Keratinocyte (primary cell): ENCODE measurements around the gene ATG4B. TPM values are rescaled to one million over a fixed set of nuclear protein-coding genes. Genes with fewer than 3 reads are reported as not detected.

Source experiments
- DNase-seq: peaks from one replicate; pipeline ENCODE4 v3.0.0-alpha.2; 2011; ENCODE audit warnings: low read depth, missing footprints, low spot score
- FAIRE-seq: peaks from 2 replicates; lab custom pipeline; 2011; peaks lifted over from hg19 to GRCh38; lab: Jason Lieb, UNC
- H2AFZ ChIP-seq: 2 replicates; pipeline ENCODE4 v1.6.0; 2012; ENCODE audit warnings: low read length, control low read depth, inconsistent platforms; ENCODE audit not compliant: control insufficient read depth
- H3K27ac ChIP-seq: 2 replicates; pipeline ENCODE4 v1.5.1; 2011; ENCODE audit warnings: low read length; ENCODE audit not compliant: control insufficient read depth, insufficient read depth
- H3K27me3 ChIP-seq: 3 replicates; pipeline ENCODE4 v1.6.0; 2011; ENCODE audit warnings: low read length; ENCODE audit not compliant: control insufficient read depth, insufficient read depth; ENCODE audit errors: extremely low read depth
- H3K36me3 ChIP-seq, 2 experiments: 2 replicates in 1 of 2; 3 replicates in 1 of 2; pipeline ENCODE4 v1.5.1; 2011; ENCODE audit warnings: low read length in 2 of 2, mild to moderate bottlenecking in 1 of 2; ENCODE audit not compliant: control insufficient read depth in 2 of 2, insufficient read depth in 2 of 2; ENCODE audit errors: extremely low read depth in 1 of 2
- H3K4me1 ChIP-seq: 3 replicates; pipeline ENCODE4 v1.5.1; 2011; ENCODE audit warnings: low read length; ENCODE audit not compliant: control insufficient read depth, insufficient read depth; ENCODE audit errors: extremely low read depth
- H3K4me2 ChIP-seq: 3 replicates; pipeline ENCODE4 v1.6.0; 2011; ENCODE audit warnings: low read depth, low read length; ENCODE audit not compliant: control insufficient read depth, insufficient read depth; ENCODE audit errors: extremely low read depth
- H3K4me3 ChIP-seq, 3 experiments: fragments of 200-600 bp in 1 of 3; sonication (generic) in 1 of 3; 2 replicates in 2 of 3; 3 replicates in 1 of 3; pipeline ENCODE4 v1.5.1; 2011 to 2016; ENCODE audit warnings: low read length in 3 of 3, mild to moderate bottlenecking in 3 of 3, control low read depth in 2 of 3, inconsistent platforms in 1 of 3, low read depth in 1 of 3, mixed read lengths in 1 of 3, mixed run types in 1 of 3, moderate library complexity in 1 of 3; ENCODE audit not compliant: control insufficient read depth in 2 of 3, insufficient read depth in 2 of 3; ENCODE audit errors: extremely low read depth in 1 of 3
- H3K79me2 ChIP-seq: 2 replicates; pipeline ENCODE4 v1.6.0; 2012; ENCODE audit warnings: low read length; ENCODE audit not compliant: control insufficient read depth, insufficient read depth
- H3K9ac ChIP-seq: 3 replicates; pipeline ENCODE4 v1.6.0; 2011; ENCODE audit warnings: low read length; ENCODE audit not compliant: control insufficient read depth, insufficient read depth; ENCODE audit errors: extremely low read depth
- H3K9me1 ChIP-seq: 3 replicates; pipeline ENCODE4 v1.6.0; 2011; ENCODE audit warnings: low read length; ENCODE audit not compliant: control insufficient read depth, insufficient read depth; ENCODE audit errors: extremely low read depth
- H3K9me3 ChIP-seq: 2 replicates; pipeline ENCODE4 v1.5.1; 2012; ENCODE audit warnings: low read depth, low read length; ENCODE audit not compliant: control insufficient read depth
- H4K20me1 ChIP-seq: 3 replicates; pipeline ENCODE4 v1.6.0; 2011; ENCODE audit warnings: low read length; ENCODE audit not compliant: control insufficient read depth, insufficient read depth; ENCODE audit errors: extremely low read depth
- CTCF ChIP-seq, 3 experiments: IDR thresholded peaks in 1 of 3; conservative IDR thresholded peaks in 1 of 3; optimal IDR thresholded peaks in 1 of 3; 2 replicates in 2 of 3; 3 replicates in 1 of 3; pipeline versions ENCODE3 to v1.5.1; 2011; ENCODE audit warnings: low read length in 3 of 3, mild to moderate bottlenecking in 3 of 3, moderate library complexity in 2 of 3, control low read depth in 1 of 3, inconsistent platforms in 1 of 3; ENCODE audit not compliant: insufficient read depth in 2 of 3; ENCODE audit errors: extremely low read depth in 1 of 3
- EZH2 ChIP-seq: IDR thresholded peaks from one replicate; pipeline ENCODE4 v1.6.1; 2012; ENCODE audit warnings: inconsistent platforms, mild to moderate bottlenecking, low read length, moderate library complexity
- dilution Hi-C: fragments of 300-500 bp; cut with MboI; formaldehyde crosslinking; loops from one replicate; pipeline ENCODE4 v1.7.0; 2020; ENCODE audit warnings: low sequenced_read_pairs; ENCODE audit not compliant: extremely low pct_ligation_motif_present
- polyA plus RNA-seq, 5 experiments: library from polyadenylated mRNA; depleted of rRNA in 3 of 5; stranded (reverse) in 3 of 5; stranded (forward) in 1 of 5; unstranded in 1 of 5; fragments of >200 nt; gene quantifications; 1 replicate in 1 of 5; 2 replicates in 3 of 5; 3 replicates in 1 of 5; pipeline versions ENCODE4 v1.2.1 to v1.2.3, GENCODE V29; 2011 to 2012; ENCODE audit warnings: missing spikeins in 2 of 5, low read depth in 1 of 5, low replicate concordance in 1 of 5

ATG4B gene
- polyA plus RNA-seq, 1 donor (not counting 4 experiments of a cell fraction or from before 2014, with no cell fraction given) = 69.0 TPM

- dilution Hi-C loops = no loop called here
- Histone ChIP-seq H3K9me1 (no peaks in the 10 kb centered on the region), H3K79me2 (peaks cover 37% of the 10 kb centered on the region), H3K9me3 (no peaks in the 10 kb centered on the region), H3K27ac (no peak overlapping the region), H2AFZ (no peak overlapping the region), H3K4me2 (no peak overlapping the region), H3K36me3 (peaks cover 22 to 47% of the 10 kb centered on the region in 2 experiments), H4K20me1 (peaks cover 13% of the 10 kb centered on the region), H3K4me3 (no peak overlapping the region), H3K9ac (no peak overlapping the region), H3K4me1 (no peaks in the 10 kb centered on the region), H3K27me3 (no peaks in the 10 kb centered on the region)
- DNase-seq = no peak
- FAIRE-seq = no peak
- TF ChIP-seq CTCF (optimal IDR thresholded peaks at IDR 0.05 in 1 of 3, IDR thresholded peaks at IDR 0.05 in 1 of 3, conservative IDR thresholded peaks at IDR 0.05 in 1 of 3; ENCODE audit: extremely low read depth in 1 of 3, insufficient read depth in 2 of 3, low read length in 3 of 3) = no peak
- no peak for TF ChIP-seq EZH2
Measured at GRCh38 chr2:241652722-241653121, 15.2 kb downstream of the ATG4B start.

- Histone ChIP-seq H4K20me1 (peaks cover 13% of the 10 kb centered on the region), H3K9me3 (no peaks in the 10 kb centered on the region), H3K27me3 (no peaks in the 10 kb centered on the region), H3K9me1 (no peaks in the 10 kb centered on the region), H2AFZ (no peak overlapping the region), H3K79me2 (peaks cover 32% of the 10 kb centered on the region), H3K4me3 (no peak overlapping the region), H3K9ac (no peak overlapping the region), H3K36me3 (peaks cover 26 to 47% of the 10 kb centered on the region in 2 experiments), H3K4me2 (no peak overlapping the region), H3K27ac (no peak overlapping the region), H3K4me1 (no peaks in the 10 kb centered on the region)
- FAIRE-seq (no peak), DNase-seq (no peak)
- TF ChIP-seq CTCF (optimal IDR thresholded peaks at IDR 0.05 in 1 of 3, IDR thresholded peaks at IDR 0.05 in 1 of 3, conservative IDR thresholded peaks at IDR 0.05 in 1 of 3; ENCODE audit: extremely low read depth in 1 of 3, insufficient read depth in 2 of 3, low read length in 3 of 3) = no peak
- TF ChIP-seq EZH2 = no peak
- dilution Hi-C loops = no loop called here
Measured at GRCh38 chr2:241653210-241653750, 15.8 kb downstream of the ATG4B start.
